H9 (cell line): ENCODE measurements around the gene KCNIP3. TPM values are rescaled to one million over a fixed set of nuclear protein-coding genes. Genes with fewer than 3 reads are reported as not detected.

Experiments used
- DNase-seq: peaks from one replicate; pipeline ENCODE4 v3.0.0-alpha.2; 2017
- H2AFZ ChIP-seq: one replicate; pipeline ENCODE4 v1.6.1; 2013; ENCODE audit warnings: mild to moderate bottlenecking, low read length, control low read depth, moderate library complexity
- H2AK5ac ChIP-seq: 2 replicates; pipeline ENCODE4 v1.6.1; 2013; ENCODE audit warnings: low read length, control low read depth, mixed read lengths; ENCODE audit not compliant: insufficient read length
- H2BK120ac ChIP-seq: one replicate; pipeline ENCODE4 v1.6.1; 2013; ENCODE audit warnings: low read depth, mild to moderate bottlenecking, low read length, control low read depth, inconsistent platforms; ENCODE audit not compliant: poor library complexity, severe bottlenecking
- H2BK12ac ChIP-seq: 2 replicates; pipeline ENCODE4 v1.6.1; 2013; ENCODE audit warnings: low read length, control low read depth, mixed read lengths, low read depth; ENCODE audit not compliant: insufficient read length
- H2BK15ac ChIP-seq: 2 replicates; pipeline ENCODE4 v1.6.1; 2013; ENCODE audit warnings: low read depth, low read length, control low read depth
- H2BK20ac ChIP-seq: one replicate; pipeline ENCODE4 v1.6.1; 2013; ENCODE audit warnings: low read depth, mild to moderate bottlenecking, low read length, control low read depth, inconsistent platforms; ENCODE audit not compliant: poor library complexity, severe bottlenecking
- H2BK5ac ChIP-seq: 2 replicates; pipeline ENCODE4 v1.6.1; 2013; ENCODE audit warnings: low read length, control low read depth, mixed read lengths; ENCODE audit not compliant: insufficient read length
- H3K14ac ChIP-seq: 2 replicates; pipeline ENCODE4 v1.6.1; 2013; ENCODE audit warnings: low read length, control low read depth; ENCODE audit not compliant: insufficient read depth
- H3K18ac ChIP-seq: 2 replicates; pipeline ENCODE4 v1.6.1; 2013; ENCODE audit warnings: low read depth, mild to moderate bottlenecking, mixed read lengths, low read length, control low read depth; ENCODE audit not compliant: insufficient read length
- H3K23ac ChIP-seq: 2 replicates; pipeline ENCODE4 v1.6.1; 2013; ENCODE audit warnings: low read length, control low read depth, mixed read lengths, low read depth; ENCODE audit not compliant: insufficient read length
- H3K23me2 ChIP-seq: 2 replicates; pipeline ENCODE4 v1.6.1; 2013; ENCODE audit warnings: low read depth, mild to moderate bottlenecking, mixed read lengths, low read length, control low read depth; ENCODE audit not compliant: insufficient read length, poor library complexity, severe bottlenecking
- H3K27ac ChIP-seq: 2 replicates; pipeline ENCODE4 v1.5.1; 2013; ENCODE audit warnings: low read length, control low read depth, mixed read lengths, low read depth; ENCODE audit not compliant: insufficient read length
- H3K27me3 ChIP-seq: 2 replicates; pipeline ENCODE4 v1.6.1; 2013; ENCODE audit warnings: low read length, control low read depth, inconsistent platforms; ENCODE audit not compliant: insufficient read depth
- H3K4ac ChIP-seq: 2 replicates; pipeline ENCODE4 v1.6.1; 2013; ENCODE audit warnings: low read depth, mild to moderate bottlenecking, control low read depth, inconsistent platforms, low read length, moderate library complexity
- H3K4me1 ChIP-seq: 2 replicates; pipeline ENCODE4 v1.6.1; 2013; ENCODE audit warnings: low read length, control low read depth, inconsistent platforms; ENCODE audit not compliant: insufficient read depth
- H3K4me2 ChIP-seq: 2 replicates; pipeline ENCODE4 v1.6.1; 2013; ENCODE audit warnings: low read length, control low read depth, mixed read lengths; ENCODE audit not compliant: insufficient read length, insufficient read depth
- H3K56ac ChIP-seq: 2 replicates; pipeline ENCODE4 v1.6.1; 2013; ENCODE audit warnings: low read depth, mild to moderate bottlenecking, mixed read lengths, low read length, control low read depth; ENCODE audit not compliant: insufficient read length
- H3K79me1 ChIP-seq: 2 replicates; pipeline ENCODE4 v1.6.1; 2013; ENCODE audit warnings: low read depth, mild to moderate bottlenecking, moderate library complexity, low read length, control low read depth, inconsistent platforms; ENCODE audit not compliant: insufficient read depth, poor library complexity, severe bottlenecking
- H3K79me2 ChIP-seq: 2 replicates; pipeline ENCODE4 v1.6.1; 2013; ENCODE audit warnings: low read length, control low read depth, inconsistent platforms; ENCODE audit not compliant: insufficient read depth
- H3K9ac ChIP-seq: 2 replicates; pipeline ENCODE4 v1.6.1; 2013; ENCODE audit warnings: low read length, control low read depth, mixed read lengths; ENCODE audit not compliant: insufficient read length; ENCODE audit errors: extremely low read depth
- H3K9me3 ChIP-seq: one replicate; pipeline ENCODE4 v1.6.1; 2013; ENCODE audit warnings: low read depth, low read length, inconsistent platforms; ENCODE audit not compliant: control insufficient read depth
- H3T11ph ChIP-seq: one replicate; pipeline ENCODE4 v1.6.1; 2013; ENCODE audit warnings: mild to moderate bottlenecking, low read length, control low read depth, inconsistent platforms
- H4K20me1 ChIP-seq: one replicate; pipeline ENCODE4 v1.6.1; 2013; ENCODE audit not compliant: control insufficient read depth, insufficient read length, insufficient read depth
- H4K5ac ChIP-seq: 2 replicates; pipeline ENCODE4 v1.6.1; 2013; ENCODE audit warnings: low read depth, mild to moderate bottlenecking, mixed read lengths, low read length, control low read depth; ENCODE audit not compliant: insufficient read length
- H4K8ac ChIP-seq: replicated peaks from 2 replicates; pipeline ENCODE4 v1.6.1; 2013; ENCODE audit warnings: low read length, control low read depth, mixed read lengths, low read depth; ENCODE audit not compliant: insufficient read length
- H4K91ac ChIP-seq: 2 replicates; pipeline ENCODE4 v1.6.1; 2013; ENCODE audit warnings: low read depth, mild to moderate bottlenecking, moderate library complexity, mixed read lengths, low read length, control low read depth; ENCODE audit not compliant: insufficient read length
- H3K27ac Mint-ChIP-seq, 3 experiments: 2 replicates in 2 of 3; 3 replicates in 1 of 3; pipeline ENCODE4 v1.8.0; 2020 to 2021; ENCODE audit warnings: mixed read lengths in 3 of 3, mild to moderate bottlenecking in 1 of 3, moderate library complexity in 1 of 3
- H3K27me3 Mint-ChIP-seq: 2 replicates; pipeline ENCODE4 v1.8.0; 2021; ENCODE audit warnings: low read depth, mild to moderate bottlenecking, moderate library complexity, mixed read lengths
- H3K36me3 Mint-ChIP-seq, 3 experiments: 2 replicates in 2 of 3; 3 replicates in 1 of 3; pipeline ENCODE4 v1.8.0; 2020 to 2021; ENCODE audit warnings: low read depth in 3 of 3, mixed read lengths in 3 of 3; ENCODE audit not compliant: insufficient read depth in 1 of 3
- H3K4me1 Mint-ChIP-seq, 2 experiments: 2 replicates each; pipeline ENCODE4 v1.8.0; 2020; ENCODE audit warnings: mixed read lengths in 2 of 2
- H3K4me3 Mint-ChIP-seq, 2 experiments: 2 replicates in 1 of 2; 3 replicates in 1 of 2; pipeline ENCODE4 v1.8.0; 2020 to 2021; ENCODE audit warnings: mild to moderate bottlenecking in 2 of 2, mixed read lengths in 2 of 2, moderate library complexity in 1 of 2
- H3K9me3 Mint-ChIP-seq, 2 experiments: 2 replicates in 1 of 2; 3 replicates in 1 of 2; pipeline ENCODE4 v1.8.0; 2020; ENCODE audit warnings: mild to moderate bottlenecking in 2 of 2, mixed read lengths in 2 of 2, moderate library complexity in 1 of 2
- CTCF ChIP-seq: fragments of 200-600 bp; sonication (generic); conservative IDR thresholded peaks from 3 replicates; pipeline ENCODE4 v1.8.0; 2021; ENCODE audit warnings: antibody characterized with exemption, mild to moderate bottlenecking
- WGBS: extraction: QIAGEN DNeasy Blood & Tissue Kit; methylation state at CpG from one replicate; pipeline ENCODE4 v1.1.7; 2013; ENCODE audit warnings: missing lambda C conversion rate, low lambda C conversion rate, mixed read lengths; ENCODE audit not compliant: insufficient read length; ENCODE audit errors: extremely low coverage; 5-methylcytosine and 5-hydroxymethylcytosine counted together
- total RNA-seq: library from RNA; stranded (reverse); gene quantifications from 2 replicates; pipeline ENCODE4 v1.2.1, GENCODE V29; 2021

Gene KCNIP3
- total RNA-seq, 1 experiment from 2014 or later = 1.5 TPM

- H3K4ac ChIP-seq = no peak overlapping the region
- no peak overlapping the region for H3K4me3 Mint-ChIP-seq
Observed at GRCh38 chr2:95320986-95321767, 24.0 kb downstream of the KCNIP3 start.

More at GRCh38 chr2:95320986-95321767, 24.0 kb downstream of the KCNIP3 start:
- WGBS = no CpG with 5 or more reads among the region's 18 CpGs
- Histone ChIP-seq H3K18ac (no peak overlapping the region), H3K23ac (no peak overlapping the region), H3K9ac (no peak overlapping the region), H3K4me2 (no peak overlapping the region), H2BK120ac (no peak overlapping the region), H2BK20ac (no peak overlapping the region), H4K8ac (no peak overlapping the region), H3K27me3 (no peaks in the 10 kb centered on the region), H4K5ac (no peak overlapping the region), H3K4me1 (no peaks in the 10 kb centered on the region), H3K9me3 (no peaks in the 10 kb centered on the region), H2BK12ac (no peak overlapping the region), H3T11ph (no peak overlapping the region), H2BK5ac (no peak overlapping the region), H3K14ac (no peak overlapping the region), H3K79me2 (no peaks in the 10 kb centered on the region), H2BK15ac (no peak overlapping the region), H3K23me2 (no peaks in the 10 kb centered on the region), H2AFZ (no peak overlapping the region), H3K56ac (no peak overlapping the region), H2AK5ac (no peak overlapping the region), H3K79me1 (no peaks in the 10 kb centered on the region), H3K27ac (no peak overlapping the region), H4K20me1 (no peaks in the 10 kb centered on the region), H4K91ac (no peak overlapping the region)
- DNase-seq = no peak
- peaks cover 3% of the 10 kb centered on the region in 2 experiments; a peak in 2 of 5 replicates for H3K9me3 Mint-ChIP-seq
- H3K4me1 Mint-ChIP-seq = peaks cover 1 to 2% of the 10 kb centered on the region in 2 experiments; a peak in 3 of 4 replicates
- no peak overlapping the region for H3K27ac Mint-ChIP-seq
- no peaks in the 10 kb centered on the region for H3K36me3 Mint-ChIP-seq
- no peaks in the 10 kb centered on the region; the same call in none of the 2 replicates for H3K27me3 Mint-ChIP-seq
- no peak for TF ChIP-seq CTCF
